ENCODE results near the gene SEZ6. TPM values are rescaled to one million over a fixed set of nuclear protein-coding genes. Genes with fewer than 3 reads are reported as not detected.

Gene SEZ6
- polyA plus RNA-seq, 3 donors: 0.17 to 0.33 (median 0.18) TPM

DNA sequence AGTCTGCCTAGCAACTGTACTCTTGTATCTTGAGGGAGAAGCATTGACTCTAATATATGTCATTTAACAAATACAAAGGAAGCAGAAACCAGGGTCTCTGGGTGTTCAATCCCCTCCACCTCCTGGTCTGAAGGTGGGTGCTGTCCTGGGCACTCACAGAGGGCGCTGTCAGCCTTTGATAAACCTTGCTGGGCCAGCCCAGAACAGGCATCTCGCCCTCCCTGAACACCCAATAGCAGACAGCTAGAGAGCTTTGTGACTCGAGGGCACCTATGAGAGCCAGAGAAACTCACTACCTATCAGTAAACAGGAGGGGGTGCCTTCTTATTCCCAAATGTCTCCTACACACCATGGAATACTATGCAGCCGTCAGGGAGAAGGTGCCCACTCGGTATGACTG is 30.8 kb upstream of the SEZ6 start:
- H3K9ac ChIP-seq (ENCODE audit: insufficient read depth, low read length, poor library complexity, severe bottlenecking): no peak overlapping the region
- H3K4me3 ChIP-seq (replicated peaks in 1 of 3; ENCODE audit: low read depth in 2 of 3, low read length in 3 of 3): no peak overlapping the region
- no peak overlapping the region for H3K4me2 ChIP-seq (replicated peaks; ENCODE audit: extremely low read depth, low read length, poor library complexity, severe bottlenecking)
- peaks cover 27% of the 10 kb centered on the region for H3K4me1 Mint-ChIP-seq
- H3K4me1 ChIP-seq (ENCODE audit: control insufficient read depth in 1 of 2, insufficient read depth in 2 of 2, low read length in 2 of 2): peaks cover 21 to 24% of the 10 kb centered on the region in 2 donors
- H3K36me3 ChIP-seq (replicated peaks in 1 of 2; ENCODE audit: control insufficient read depth in 1 of 2, insufficient read depth in 2 of 2, low read length in 2 of 2): no peaks in the 10 kb centered on the region
- no peaks in the 10 kb centered on the region for H4K20me1 ChIP-seq (ENCODE audit: insufficient read depth, low read length)
- H3K79me2 ChIP-seq (ENCODE audit: insufficient read depth, low read length): no peaks in the 10 kb centered on the region
- no CpG with 5 or more reads among the region's 5 CpGs for WGBS (ENCODE audit: insufficient coverage)
- intact Hi-C loops (cut with micrococcal nuclease): no loop called here
- no peak overlapping the region for H3K27ac ChIP-seq (ENCODE audit: low read depth in 1 of 2, low read length in 2 of 2)
- H3K9me3 ChIP-seq (replicated peaks in 1 of 2; ENCODE audit: control insufficient read depth in 1 of 2, insufficient read depth in 1 of 2, low read length in 2 of 2): peaks cover 4 to 14% of the 10 kb centered on the region in 2 donors
- no peak overlapping the region for H2AFZ ChIP-seq (ENCODE audit: insufficient read depth, low read depth, low read length, poor library complexity, severe bottlenecking)
- DNase-seq: no peak
- H3K4me3 Mint-ChIP-seq: peak overlapping the region in 1 of 2 donors; percentile 53
- no peak overlapping the region for H3K27ac Mint-ChIP-seq
- H3K36me3 Mint-ChIP-seq: peaks cover 4 to 5% of the 10 kb centered on the region in 2 donors
- H3K27me3 Mint-ChIP-seq (ENCODE audit: low read depth in 3 of 3): peaks cover 7 to 27% (median 23%) of the 10 kb centered on the region in 3 donors
- H3K9me3 Mint-ChIP-seq: peaks cover 9 to 20% (median 16%) of the 10 kb centered on the region in 7 donors
- H3K27me3 ChIP-seq (ENCODE audit: control insufficient read depth in 2 of 2, insufficient read depth in 2 of 2, low read length in 2 of 2): peaks cover 18 to 31% of the 10 kb centered on the region in 2 donors
- TF ChIP-seq, protein P1, sequence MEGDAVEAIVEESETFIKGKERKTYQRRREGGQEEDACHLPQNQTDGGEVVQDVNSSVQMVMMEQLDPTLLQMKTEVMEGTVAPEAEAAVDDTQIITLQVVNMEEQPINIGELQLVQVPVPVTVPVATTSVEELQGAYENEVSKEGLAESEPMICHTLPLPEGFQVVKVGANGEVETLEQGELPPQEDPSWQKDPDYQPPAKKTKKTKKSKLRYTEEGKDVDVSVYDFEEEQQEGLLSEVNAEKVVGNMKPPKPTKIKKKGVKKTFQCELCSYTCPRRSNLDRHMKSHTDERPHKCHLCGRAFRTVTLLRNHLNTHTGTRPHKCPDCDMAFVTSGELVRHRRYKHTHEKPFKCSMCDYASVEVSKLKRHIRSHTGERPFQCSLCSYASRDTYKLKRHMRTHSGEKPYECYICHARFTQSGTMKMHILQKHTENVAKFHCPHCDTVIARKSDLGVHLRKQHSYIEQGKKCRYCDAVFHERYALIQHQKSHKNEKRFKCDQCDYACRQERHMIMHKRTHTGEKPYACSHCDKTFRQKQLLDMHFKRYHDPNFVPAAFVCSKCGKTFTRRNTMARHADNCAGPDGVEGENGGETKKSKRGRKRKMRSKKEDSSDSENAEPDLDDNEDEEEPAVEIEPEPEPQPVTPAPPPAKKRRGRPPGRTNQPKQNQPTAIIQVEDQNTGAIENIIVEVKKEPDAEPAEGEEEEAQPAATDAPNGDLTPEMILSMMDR (IDR thresholded peaks at IDR 0.05): no peak

DNA sequence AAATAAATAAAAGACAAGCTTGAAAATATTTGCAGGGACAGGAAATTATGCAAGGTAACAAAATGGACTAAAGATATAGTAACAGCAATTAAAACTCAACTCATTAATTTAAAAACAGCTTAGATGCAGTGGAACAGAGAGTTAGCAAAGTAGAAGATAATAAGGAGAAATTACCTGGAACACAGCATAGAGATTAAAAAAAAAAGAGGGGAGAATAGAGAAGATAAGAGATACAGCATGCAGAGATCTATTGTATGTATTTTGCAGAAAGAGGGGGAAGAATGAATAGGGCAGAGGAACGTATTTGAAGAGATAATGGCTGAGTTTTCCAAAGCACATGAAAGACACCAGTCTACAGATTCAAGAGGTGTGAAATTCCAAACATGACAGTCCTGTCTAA is 28.7 kb upstream of the SEZ6 start:
- Mint-ChIP-seq H3K4me1 (peaks cover 29% of the 10 kb centered on the region), H3K27me3 (ENCODE audit: low read depth in 3 of 3) (peaks cover 8 to 31% (median 25%) of the 10 kb centered on the region in 3 donors), H3K27ac (no peak overlapping the region), H3K9me3 (peaks cover 9 to 21% (median 16%) of the 10 kb centered on the region in 7 donors), H3K4me3 (peak overlapping the region in 1 of 2 donors; percentile 6), H3K36me3 (peaks cover 4 to 5% of the 10 kb centered on the region in 2 donors)
- TF ChIP-seq, protein P1 (IDR thresholded peaks at IDR 0.05): no peak
- Histone ChIP-seq H3K27me3 (ENCODE audit: control insufficient read depth in 2 of 2, insufficient read depth in 2 of 2, low read length in 2 of 2) (peaks cover 18 to 32% of the 10 kb centered on the region in 2 donors), H3K4me1 (ENCODE audit: control insufficient read depth in 1 of 2, insufficient read depth in 2 of 2, low read length in 2 of 2) (peaks cover 27% of the 10 kb centered on the region in 2 donors), H4K20me1 (ENCODE audit: insufficient read depth, low read length) (no peaks in the 10 kb centered on the region), H3K9ac (ENCODE audit: insufficient read depth, low read length, poor library complexity, severe bottlenecking) (no peak overlapping the region), H3K36me3 (replicated peaks in 1 of 2; ENCODE audit: control insufficient read depth in 1 of 2, insufficient read depth in 2 of 2, low read length in 2 of 2) (no peaks in the 10 kb centered on the region), H3K27ac (ENCODE audit: low read depth in 1 of 2, low read length in 2 of 2) (no peak overlapping the region), H3K79me2 (ENCODE audit: insufficient read depth, low read length) (no peaks in the 10 kb centered on the region), H3K9me3 (replicated peaks in 1 of 2; ENCODE audit: control insufficient read depth in 1 of 2, insufficient read depth in 1 of 2, low read length in 2 of 2) (peaks cover 4 to 14% of the 10 kb centered on the region in 2 donors), H2AFZ (ENCODE audit: insufficient read depth, low read depth, low read length, poor library complexity, severe bottlenecking) (no peak overlapping the region), H3K4me3 (replicated peaks in 1 of 3; ENCODE audit: low read depth in 2 of 3, low read length in 3 of 3) (no peak overlapping the region), H3K4me2 (replicated peaks; ENCODE audit: extremely low read depth, low read length, poor library complexity, severe bottlenecking) (no peak overlapping the region)
- intact Hi-C loops (cut with micrococcal nuclease): no loop called here
- DNase-seq: no peak
- no CpG with 5 or more reads among the region's 1 CpG for WGBS (ENCODE audit: insufficient coverage)

Data from CD14-positive monocyte (primary cell).